ENCODE data around the gene KRTAP20-3.

The KRTAP20-3 gene

DNA sequence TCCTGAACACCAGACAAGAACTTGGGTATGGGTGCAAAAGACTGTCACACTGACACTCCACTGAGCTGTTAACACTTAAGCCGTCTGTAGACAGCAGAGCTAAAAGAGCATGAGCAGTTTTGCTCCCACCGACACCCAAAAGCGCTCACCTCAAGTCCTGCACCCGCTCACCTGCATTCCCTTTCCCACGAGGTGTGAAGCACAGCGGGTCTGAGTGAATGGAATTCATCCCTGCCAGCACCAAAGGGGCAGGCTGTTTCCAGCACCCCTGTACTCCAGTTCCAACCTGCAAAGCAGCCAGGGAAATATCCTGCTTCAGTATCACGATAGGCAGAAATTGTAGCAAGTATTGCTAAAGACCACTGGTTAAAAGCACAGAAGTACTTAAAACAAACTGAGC lies 47.2 kb downstream of the KRTAP20-3 start:
- DNase-seq: no peak

Data from NCI-H1694 treated with DMSO at 0.1 percent for 48 hours (cell line).